DMS79 treated with DMSO at 0.1 percent for 48 hours (cell line): ENCODE results near the gene C1QTNF5.

Experiments used
- DNase-seq: peaks from one replicate; lab custom pipeline; 2025; lab: John Stamatoyannopoulos, UW

The C1QTNF5 gene

DNA sequence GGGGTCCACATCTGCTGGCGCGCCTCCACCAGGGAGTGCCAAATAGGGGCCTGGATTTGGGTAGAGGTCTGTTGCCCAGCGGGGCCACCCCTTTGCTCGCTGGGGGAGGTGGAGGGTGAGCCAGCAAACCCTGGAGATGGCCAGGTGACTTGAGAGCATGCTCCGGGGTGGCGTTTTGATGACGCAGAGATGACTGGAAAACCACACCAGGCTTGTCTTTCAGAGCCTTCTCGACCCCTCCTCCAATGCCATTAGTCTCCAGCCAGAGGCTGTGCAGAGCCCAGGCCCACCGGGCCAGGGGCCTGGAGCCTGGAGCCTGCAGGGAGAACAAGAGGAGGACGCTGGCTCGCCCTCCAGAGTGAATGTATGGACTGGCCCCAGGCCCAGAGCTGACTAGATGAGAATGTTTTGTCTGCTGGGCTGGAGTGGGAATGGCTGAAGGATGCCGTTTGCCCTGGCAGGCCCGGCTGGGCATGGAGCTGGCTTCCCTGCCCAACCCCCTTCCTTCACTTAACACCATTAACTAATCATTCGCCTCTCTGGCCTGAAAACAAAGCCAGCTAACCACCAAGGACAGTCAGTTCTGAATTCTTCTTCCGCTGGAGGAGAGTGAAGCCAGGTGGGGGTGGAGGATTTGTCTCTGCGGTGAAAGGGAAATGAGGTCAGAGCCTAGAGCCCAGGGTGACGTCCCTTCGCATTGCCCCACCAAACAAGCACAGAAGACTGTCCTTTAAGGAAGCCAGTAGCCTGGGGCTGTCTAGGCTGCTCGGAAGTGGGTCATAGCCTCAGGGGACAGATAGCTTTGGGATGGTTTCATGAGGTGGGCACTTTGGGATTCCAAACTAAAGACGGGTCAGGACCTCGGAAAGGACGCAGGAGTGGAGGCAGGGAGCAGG lies 22.2 kb downstream of the C1QTNF5 start:
- no peak for DNase-seq

DNA sequence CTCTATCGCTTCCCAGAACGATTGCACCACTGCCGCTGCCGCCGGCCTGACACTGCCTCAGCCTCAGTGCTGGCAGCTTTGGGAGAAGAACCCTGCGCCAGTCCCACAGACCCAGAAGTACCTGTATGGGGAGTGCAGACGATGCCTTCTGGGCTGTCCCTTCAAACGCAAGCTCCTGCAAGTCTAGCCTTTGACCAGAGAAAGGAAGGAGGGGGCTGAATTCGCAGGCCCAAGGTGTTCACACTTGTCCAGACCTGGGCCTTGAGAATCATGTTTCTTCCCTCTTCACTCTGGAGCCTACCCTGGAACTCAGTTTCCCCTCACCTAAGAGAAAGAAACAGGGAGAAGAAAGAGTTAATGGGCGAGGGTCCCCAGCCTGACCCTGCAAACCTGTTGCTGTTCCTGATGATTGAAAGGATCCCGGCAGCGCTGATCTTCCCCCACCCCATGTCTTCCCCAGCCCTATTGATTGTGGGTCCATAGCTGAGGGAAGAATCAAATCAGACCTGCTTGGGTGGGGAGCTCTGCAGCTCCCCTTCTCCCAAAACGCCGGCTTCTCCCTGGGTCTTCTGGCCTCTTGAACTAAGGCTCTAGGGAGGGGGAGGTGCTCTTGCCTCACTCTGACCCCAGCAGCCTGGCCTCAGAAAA lies 23.0 kb downstream of the C1QTNF5 start:
- DNase-seq = no peak

DNA sequence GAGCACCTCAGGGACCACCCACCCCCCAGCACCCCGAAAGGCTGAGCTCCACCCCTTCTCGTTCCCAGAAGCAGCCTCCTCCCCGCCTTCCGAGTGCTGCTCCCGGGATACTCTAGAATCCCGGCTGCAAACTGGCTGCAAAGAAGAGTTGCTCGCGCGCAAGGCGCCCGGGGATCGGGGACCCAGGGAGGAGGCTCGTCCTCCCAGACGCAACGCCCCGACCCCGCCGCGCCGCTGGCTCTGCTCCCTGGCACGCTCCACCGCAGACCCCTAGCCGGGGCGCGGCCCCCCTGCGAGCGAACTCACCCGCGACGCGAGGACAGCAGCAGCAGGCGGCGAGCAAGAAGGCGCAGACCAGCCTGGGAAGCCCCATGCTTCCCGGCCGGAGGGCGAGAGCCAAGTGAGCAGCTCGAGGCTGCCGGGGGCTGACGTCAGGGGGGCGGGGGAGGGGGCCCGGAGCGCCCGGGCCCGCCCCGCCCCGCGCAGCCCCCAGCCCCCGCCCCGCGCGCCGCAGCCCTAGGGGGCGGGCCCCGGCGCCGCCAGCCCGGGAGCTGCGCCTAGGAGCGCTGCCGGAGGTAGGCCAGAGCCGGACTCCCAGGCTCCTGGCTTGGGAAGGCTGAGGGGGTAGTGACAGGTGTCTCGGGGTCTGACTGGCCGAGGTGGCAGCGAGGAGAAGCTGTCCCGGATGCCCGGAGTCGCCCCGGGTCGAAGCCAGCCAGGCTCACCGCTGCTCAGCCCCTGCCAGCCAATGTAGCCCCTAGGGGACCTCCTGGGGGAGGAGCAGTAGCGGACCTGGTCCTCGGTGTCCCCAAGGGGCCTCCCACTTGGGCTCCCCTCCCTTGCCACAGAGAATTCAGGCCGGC lies 23.7 kb downstream of the C1QTNF5 start, which contains the start of gene MCAM:
MCAM (minus strand) TSS at position 402 of the 863 bp plus-strand sequence; CDS start at position 373, 29 bp downstream.
- peak; percentile 58 for DNase-seq

GRCh38 chr11:119316016-119316728 lies 24.5 kb downstream of the C1QTNF5 start:
- peak; percentile 66 for DNase-seq

GRCh38 chr11:119315131-119316015 lies 25.3 kb downstream of the C1QTNF5 start:
- DNase-seq = peak; percentile 67

DNA sequence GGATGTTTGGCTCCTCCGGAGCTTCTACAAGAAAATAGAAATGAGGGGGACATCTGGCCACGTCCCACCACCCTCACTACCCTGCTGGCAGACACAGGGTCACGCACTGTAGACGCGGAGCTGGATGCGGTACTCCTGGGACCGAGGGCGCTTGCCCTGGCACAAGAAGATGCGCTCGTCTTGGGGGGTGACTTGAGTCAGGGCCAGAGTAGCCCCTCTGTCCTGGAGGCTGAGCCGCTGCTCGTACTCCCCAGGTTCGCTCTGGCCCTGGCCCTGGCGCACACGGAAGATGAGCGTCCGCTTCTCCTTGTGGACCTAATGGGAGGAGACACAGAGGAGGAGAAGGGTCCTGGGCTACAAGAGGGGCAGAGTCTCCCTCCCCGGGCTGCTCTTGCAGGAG lies 26.0 kb downstream of the C1QTNF5 start:
- DNase-seq = no peak

GRCh38 chr11:119310682-119311052 lies 30.0 kb downstream of the C1QTNF5 start:
- no peak for DNase-seq

GRCh38 chr11:119309953-119310681 lies 30.6 kb downstream of the C1QTNF5 start:
- no peak for DNase-seq

DNA sequence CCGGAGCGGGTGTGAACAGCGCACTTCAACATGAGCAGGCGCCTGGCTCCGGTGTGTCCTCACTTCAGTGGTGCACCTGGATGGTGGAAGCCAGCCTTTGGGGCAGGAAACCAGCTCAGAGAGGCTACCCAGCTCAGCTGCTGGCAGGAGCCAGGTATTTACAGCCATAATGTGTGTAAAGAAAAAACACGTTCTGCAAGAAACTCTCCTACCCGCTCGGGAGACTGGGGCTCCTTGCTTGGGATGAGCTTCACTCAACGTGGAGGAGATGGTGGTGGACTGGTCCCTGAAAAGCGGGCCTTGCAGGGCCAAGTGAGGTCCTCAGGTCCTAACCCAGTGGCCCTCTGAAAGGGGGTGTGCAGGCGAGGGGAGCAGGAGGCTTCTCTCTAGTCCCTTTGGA lies 31.3 kb downstream of the C1QTNF5 start:
- no peak for DNase-seq

GRCh38 chr11:119307974-119308373 lies 32.7 kb downstream of the C1QTNF5 start:
- DNase-seq = no peak

DNA sequence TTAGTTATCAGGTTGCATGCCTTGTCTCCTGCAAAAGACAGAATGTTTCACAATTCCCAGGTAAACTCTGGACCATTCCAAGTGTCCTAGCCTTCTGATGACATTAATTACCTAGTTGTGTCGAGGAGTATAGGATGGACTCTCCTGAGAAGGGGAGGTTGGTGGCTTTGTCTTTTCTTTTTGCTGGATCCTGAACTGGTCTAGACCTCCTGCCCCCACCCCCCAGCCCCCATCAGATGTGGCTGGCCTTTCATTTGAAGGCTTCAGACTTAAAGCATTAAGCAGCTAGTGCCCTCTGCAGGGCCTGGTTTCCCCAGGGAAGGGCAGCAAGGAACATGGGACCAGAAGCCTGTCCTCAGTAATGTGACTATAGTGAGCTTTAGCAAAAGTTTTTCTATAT lies 33.5 kb downstream of the C1QTNF5 start:
- DNase-seq = no peak

DNA sequence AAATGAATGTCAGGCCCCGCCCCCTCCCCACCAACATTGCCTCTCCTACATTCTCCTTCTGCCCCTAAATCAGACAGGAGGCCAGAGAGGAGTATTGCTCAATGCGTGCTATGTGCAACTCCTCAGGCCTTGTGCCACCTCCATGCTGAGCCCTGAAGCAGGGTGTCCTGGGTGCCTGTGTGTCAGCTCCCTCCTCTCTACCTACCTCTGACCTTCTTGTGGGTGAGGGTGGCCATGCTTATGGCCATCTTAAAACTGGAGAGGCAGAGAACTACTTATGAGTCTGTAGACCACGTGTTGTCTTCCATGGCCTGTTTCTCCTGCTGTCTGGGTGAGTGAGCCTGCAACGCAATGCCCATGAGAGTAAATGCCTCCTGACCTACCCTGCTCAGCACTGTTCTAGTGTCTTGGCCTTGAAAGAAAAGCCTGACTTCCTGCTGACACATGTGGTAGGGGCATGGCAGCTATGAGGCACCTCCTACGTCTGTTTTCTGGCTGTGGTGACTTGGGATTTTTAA lies 34.3 kb downstream of the C1QTNF5 start:
- DNase-seq = no peak

DNA sequence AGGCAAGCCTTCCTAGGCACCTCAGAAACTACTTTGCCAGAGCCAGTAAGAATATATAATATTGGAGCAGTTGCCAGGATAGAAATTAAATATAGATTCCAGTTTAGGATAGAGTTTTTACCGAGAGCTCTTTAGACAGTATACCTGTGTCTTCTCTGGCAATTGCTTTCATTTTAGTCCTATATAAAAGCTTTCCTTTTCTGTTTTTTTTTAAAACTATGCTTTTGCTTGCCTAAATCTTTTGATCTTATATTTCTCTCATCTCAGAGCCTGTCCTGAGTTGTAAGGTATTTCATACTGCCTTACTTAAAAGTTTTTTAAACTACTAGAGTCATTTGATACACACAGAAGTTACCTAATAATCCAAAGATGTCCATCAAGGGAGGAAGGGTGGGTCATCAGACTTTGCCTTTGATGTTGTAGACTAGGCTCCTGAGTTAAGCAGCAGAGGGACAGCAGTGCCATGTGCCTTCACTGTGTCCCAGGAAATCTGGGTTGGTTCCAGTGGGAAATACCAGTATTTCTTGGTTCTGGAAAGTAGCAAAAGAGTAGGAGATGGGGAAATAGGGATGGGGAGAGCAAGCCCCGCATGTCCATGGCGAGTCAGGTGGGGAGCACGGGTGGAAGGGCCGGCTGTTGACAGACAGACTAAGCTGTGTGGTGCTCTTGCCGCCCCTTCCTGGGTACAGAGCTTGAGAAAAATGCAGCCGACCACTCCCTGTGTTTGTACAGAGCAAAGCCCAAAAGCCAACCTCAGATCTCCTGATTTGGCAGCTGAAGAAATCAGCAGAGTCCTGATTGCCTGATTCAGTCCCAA lies 34.9 kb downstream of the C1QTNF5 start:
- no peak for DNase-seq

GRCh38 chr11:119303227-119303718 lies 37.4 kb downstream of the C1QTNF5 start:
- DNase-seq = no peak

- DNase-seq = no peak
These were observed 40.3 kb downstream of the C1QTNF5 start for GRCh38 chr11:119300198-119300964.

- no peak for DNase-seq
These were observed 41.3 kb downstream of the C1QTNF5 start for GRCh38 chr11:119299416-119299815.

DNA sequence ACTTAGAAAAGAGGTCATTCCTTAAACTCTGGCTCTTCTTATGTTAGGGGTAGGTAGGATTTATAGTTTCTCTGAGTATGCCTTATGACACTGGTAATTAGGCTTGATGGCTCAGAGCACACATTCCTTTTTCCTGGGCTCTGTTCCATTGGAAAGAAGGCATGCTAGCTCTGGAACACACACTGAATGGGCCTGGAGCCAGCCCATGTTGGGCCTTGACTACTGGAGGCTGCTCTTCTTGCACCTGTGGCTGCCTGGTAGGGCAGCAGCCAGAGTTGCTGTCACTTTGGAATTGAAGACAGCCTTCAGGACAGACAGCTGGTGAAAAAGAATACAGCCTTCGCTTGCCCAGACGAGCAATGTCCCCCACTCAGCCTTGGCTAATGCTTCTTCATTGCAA lies 42.0 kb downstream of the C1QTNF5 start:
- no peak for DNase-seq

DNA sequence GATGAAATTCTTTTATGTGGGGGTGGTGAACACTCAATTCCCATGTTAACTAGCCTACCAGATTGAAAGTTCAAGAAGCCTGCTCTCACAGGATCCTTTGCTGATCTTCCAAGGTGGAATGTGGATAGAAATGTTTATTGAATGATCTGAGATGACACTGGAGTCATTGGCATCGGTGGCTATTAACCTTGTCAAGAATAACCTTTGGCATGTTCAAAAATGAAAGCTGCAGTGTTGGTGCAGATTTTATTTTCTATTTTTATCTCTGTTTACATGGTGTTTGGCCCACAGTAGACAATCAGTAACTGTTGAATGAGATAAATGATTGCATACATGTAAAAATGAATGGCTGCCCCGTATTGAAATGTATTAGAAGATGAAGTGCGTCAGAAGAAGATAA lies 42.7 kb downstream of the C1QTNF5 start:
- DNase-seq = no peak
